Activated CD8-positive, alpha-beta memory T cell treated with anti-CD3 and anti-CD28 coated beads, Interleukin-2, amount 50 U/mL, for 24 hours (primary cell): Measurements from ENCODE around the gene SH3BP5.

ENCODE experiments used
- DNase-seq: peaks from one replicate; pipeline ENCODE4 v3.0.0-alpha.2; 2020; ENCODE audit errors: extremely low read depth

SH3BP5 gene

DNA sequence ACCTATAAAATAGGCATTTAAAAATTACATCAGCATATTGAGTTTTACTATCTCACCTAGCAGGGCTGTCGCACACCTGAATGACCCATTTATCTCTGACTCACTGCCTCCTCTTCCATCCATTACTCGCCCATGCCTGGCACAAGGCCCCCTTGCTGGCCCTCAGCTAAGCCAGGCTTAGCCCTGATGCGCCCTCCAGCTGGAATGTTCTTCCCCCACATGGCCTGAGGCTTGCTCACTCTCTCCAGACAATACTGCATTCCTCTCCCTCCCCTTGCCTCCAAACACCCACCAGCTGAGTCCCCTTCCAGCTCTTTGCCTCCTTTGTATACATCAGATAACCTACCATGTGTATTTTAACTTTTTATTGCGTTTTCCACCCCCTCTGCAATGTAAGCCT, 7.2 kb downstream of the SH3BP5 start:
- DNase-seq: no peak

DNA sequence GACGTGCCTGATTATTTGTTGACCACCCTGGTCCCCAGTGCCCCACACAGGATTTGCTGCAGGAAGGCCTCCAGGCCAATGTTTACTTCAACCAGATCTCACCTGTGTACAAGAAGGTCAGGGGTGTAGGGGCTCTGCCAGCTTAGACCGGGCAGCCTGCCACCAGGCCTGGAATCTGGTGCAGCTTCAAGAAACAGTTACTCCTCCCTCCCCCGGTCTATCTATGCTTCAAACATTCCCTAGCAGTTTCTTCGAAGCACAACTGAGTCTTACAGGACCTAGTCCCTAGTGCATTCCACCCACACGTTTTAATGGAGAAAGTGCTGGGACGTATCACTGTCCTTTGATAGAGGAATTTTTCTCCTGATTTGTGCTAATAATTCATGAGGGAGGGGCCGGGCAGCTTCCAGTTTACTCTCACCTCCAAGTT, 8.0 kb downstream of the SH3BP5 start:
- DNase-seq: no peak

DNA sequence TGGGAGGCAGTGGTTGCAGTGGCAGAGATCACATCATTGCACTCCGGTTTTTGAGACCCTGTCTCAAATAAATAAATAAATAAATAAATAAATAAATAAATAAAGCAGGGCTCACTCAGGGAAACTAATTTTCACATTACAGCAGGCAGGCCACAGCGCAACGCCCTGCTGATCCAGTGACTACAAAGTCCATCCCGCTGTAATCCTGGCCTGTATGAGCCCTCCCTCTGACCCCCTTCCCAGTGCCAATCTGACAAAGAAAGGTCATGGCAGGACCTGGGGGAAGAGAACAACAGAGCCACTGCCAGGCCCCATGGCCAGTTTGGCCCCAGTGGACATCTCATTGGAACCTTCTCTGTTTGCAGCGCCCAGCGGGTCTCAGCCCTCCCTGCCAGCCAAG, 9.3 kb downstream of the SH3BP5 start:
- DNase-seq: no peak

DNA sequence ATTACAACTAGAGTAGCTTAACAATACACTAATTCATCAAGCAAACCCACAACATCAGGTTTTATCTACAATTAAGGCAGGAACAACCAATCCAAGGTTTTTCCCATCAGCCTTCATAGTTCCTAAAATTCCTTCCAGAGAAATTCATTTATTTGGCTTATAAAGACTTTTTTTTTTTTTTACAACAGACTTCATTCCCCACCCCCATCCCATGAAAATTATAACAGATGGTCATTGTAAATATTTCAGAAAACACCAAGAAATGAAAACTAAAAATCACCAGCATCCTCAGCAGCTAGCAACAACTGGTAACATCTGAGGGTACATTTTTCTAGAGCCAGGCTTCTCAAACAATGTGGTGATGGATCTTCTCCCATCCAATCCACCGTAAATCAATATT, 11.0 kb downstream of the SH3BP5 start:
- DNase-seq: no peak

DNA sequence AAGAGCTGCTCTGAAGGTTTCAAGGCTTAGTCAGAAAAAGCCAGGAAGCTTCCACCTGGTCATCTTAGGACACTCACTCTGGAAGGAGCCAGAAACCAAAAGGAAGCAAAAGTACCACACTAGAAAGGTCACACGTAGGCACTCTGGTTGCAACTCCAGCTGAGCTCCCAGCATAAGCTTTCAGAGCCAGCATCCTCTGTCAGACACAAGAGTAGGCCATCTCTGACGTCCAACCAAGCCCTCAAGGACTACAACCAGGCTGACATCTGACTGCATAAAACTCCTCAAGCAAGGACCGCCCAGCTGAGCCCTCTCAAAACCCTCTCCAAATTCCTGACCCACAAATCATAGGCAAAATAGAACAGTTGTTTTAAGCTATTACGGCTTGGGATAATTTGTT, 12.8 kb downstream of the SH3BP5 start:
- no peak for DNase-seq

DNA sequence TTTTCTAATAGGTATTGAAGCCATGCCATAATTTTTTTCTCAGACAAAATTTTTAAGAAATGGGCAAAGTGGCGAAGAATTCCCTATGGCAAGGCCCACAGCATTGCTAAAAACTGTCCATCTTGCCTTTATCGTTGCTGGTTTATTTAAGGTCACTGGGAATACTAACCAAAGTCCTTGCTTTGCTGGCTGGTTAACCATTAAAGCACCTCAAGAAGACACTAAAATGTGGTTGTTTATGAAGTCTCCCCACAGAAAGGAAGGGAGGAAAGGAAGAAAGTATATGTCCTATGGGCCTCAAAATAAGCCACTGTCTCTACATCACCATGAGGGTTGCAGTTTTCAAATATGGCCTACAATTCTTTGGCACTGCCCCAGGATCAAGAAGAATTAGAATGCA, 13.2 kb downstream of the SH3BP5 start:
- DNase-seq: no peak

DNA sequence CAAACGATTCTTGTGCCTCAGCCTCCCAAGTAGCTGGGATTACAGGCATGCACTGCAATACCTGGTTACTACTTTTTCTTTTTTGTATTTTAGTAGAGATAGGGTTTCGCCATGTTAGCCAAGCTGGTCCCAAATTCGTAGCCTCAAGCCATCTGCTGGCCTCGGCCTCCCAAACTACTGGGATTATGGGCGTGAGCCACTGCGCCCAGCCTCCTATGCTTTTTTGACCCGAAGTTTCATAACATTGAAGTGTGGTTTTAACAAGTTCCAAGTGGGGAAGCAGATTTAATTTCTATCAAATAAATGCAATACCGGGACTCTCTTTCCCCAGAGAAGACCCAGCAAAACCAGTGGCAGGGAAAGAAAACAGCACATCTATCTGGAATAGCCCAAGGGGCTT, 13.7 kb downstream of the SH3BP5 start:
- no peak for DNase-seq

DNA sequence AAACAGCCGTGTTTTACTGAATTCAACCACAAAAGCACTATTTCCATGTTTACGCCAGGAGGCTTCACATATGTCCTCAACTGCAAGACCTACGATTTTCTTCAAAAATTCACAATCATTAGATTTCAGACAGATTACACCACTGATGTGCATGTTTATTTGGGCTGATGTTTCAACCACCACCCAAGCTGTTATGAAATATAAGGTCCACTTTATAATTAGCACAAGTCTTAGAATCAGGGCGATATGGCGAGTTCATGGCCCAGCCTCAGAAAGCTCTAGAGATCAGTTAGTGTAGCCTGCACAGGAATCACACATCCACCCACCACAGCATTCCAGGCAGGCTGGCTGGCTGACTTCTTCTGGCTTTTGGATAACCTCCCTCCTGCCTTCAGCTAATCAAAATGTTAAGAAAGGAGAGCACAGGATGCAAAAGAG, 15.4 kb downstream of the SH3BP5 start:
- no peak for DNase-seq

DNA sequence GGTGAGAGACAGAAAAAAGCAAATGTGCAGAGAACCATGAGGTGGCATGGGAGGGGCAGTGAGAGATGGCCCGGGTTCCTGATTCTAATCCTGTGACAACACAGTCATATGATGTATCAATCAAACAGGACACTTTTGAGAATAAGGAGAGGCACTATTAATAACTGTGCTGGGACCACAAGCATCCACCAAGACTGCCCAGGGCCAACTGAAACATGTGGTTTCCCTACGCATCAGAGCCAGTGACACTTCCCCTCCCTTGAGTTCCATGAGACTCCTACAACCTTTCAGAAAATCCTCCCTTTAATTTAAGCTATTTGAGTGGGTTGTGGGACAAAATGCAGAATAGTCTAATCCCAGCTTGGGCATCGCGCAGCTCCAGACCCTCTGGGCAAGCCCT, 17.4 kb downstream of the SH3BP5 start:
- DNase-seq: no peak

DNA sequence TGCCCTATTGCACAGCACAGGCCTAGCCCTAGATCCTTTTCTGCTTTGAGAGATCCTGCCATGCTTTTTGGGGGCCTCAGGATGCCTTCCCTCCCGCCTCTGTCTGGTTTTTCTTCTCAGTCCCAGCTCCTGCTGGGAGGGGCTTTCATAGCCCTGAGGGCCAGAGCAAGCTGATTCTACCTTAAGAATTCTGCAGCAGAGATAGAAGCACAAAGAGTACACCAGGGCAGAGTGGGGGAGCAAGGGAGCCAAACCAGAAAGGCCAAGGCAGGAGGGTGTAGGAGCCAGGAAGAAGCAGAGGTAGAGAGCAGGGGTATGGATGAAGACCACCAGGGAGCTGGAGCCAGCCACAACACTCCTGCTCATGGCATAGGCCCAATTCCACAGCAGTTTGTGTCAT, 18.1 kb downstream of the SH3BP5 start:
- no peak for DNase-seq

DNA sequence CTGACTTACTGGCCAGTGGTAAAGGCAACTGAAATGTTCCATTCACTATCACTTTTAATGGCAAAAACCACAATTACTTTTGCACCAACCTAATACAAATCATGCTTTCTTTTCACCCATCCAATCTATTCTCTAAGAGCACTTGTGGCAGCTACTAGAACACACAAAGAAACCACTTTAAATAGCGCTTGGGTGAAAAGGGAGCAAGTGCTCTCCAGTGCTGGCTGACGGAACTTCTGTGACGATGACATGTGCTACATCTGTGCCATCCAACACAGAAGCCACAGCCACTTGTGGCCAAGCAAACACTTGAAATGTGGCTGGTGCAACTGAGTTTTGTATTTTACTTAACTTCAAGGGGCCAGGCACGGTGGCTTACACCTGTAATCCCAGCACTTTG, 18.9 kb downstream of the SH3BP5 start:
- no peak for DNase-seq

DNA sequence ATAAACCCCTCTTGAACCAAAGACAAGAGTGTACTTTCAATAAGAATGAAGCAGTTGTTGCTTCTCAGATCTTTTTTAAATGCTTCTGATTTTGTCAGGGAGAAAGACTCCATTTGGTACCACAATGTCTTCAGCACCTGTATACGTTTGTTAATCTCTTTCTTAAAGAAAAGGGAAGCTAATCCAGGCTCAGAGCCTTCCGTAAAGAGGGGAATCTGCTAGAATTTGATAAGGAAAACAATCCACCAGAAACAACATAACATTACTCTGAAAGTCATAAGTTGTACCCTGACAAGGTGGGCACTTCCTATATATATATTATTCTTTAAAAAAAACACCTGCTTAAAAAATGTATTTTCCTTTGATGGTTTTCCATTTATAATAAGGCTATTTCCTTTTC, 19.8 kb downstream of the SH3BP5 start:
- DNase-seq: no peak

DNA sequence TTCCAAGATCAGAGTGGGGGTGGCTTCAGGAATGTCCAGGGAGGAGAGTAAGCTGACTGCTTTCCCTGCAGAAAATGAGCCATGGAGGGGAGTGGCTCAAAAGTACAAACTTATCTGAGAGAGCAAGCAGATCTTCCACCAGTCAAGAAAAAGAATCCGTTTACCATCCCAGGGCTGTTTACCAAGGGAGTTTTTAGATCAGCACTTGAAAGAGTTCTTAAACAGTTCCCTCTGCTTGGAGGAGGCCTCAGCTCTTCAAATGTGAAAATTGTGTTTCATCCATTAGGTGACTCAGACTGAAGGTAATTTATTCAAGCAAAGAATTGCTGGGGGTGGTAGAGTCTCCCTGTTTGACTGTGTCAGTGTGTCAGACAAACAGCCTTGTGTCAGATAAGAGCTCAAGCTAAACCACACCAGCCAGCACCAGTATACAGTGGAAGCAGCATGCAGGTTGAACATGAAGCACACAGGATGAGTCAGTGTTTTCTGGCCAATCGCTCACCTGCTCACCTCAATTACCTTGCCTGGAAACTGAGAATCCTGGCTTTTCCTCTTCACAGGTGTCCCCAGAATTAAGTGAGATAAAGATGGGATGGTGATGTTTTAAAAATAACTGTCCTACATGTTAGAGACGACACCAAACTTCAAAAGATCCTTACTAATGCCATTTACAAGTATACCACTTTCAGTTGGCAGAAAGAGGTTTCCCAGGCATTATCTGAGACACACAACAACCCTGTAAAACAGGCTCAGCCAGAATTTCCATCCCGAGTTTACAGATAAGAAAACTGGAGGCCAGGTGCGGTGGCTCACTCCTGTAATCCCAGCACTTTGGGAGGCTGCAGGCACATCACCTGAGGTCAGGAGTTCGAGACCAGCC, 21.7 kb downstream of the SH3BP5 start:
- DNase-seq: no peak

DNA sequence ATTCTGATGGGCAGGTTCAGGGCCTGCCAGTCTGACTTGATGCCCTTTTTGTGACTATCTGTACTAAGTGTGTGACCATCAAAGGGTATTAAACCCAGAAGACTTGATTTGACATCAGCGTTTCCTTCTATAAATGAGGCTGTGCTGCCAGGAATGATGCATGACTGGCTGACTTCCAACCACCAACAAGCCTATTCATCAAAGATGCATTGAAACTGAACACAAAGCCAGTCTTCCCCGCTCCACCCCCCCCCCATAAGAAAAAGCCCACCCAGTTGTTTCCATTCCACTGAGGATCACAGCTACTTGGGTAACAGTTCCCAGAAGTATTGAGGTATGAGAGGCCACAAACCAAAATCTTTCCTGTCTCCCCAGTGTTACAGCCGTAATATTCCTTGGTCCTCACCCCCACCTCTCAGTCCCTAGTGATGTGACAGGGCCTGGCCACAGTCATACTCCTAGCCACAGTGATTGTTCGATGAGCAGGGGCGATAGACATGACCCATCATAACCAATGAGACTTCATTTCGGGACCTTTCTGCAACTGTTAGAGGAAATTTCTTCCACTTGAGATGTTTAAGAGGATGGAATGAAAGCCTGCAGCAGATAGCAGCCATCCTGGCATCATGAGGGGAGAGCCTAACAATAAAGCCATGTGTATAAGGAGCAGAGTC, 22.6 kb downstream of the SH3BP5 start:
- DNase-seq: no peak

DNA sequence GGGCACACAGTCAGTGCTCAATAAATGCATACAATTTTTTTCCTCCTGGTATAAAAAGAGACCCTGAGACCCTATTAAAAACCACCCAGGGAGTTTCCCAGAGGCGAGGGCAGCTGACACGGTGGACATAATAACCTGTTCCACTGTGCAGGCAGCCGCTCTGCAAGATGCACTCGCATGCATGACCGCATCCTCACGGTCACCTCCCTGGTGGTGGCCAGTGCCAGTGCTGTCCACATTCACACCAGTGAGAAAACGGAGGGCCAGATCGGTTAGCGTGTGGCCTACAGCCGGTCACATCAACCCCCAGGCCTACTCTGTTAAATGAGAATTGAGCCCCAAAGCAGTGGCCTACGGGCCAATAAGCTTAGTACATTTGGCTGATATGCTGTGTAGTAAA, 24.8 kb downstream of the SH3BP5 start:
- no peak for DNase-seq

DNA sequence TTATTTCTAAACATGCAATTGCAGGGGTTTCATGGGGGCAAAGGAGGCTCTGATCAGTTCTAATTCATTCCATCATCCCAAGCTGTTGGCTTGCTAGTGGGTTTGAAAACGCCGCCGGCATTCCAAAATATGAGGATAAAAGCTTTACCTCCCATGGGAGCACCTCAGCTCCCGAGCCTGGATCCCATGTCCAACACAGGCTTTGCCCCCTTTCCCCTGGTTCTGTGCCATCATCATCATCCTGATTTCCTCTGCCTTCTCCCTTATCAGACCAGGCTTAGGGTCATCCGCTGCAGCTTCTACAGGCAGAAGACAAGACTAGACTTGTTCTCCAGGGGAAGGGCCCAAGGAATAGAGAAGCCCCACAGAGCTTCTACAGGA, 25.4 kb downstream of the SH3BP5 start:
- no peak for DNase-seq

DNA sequence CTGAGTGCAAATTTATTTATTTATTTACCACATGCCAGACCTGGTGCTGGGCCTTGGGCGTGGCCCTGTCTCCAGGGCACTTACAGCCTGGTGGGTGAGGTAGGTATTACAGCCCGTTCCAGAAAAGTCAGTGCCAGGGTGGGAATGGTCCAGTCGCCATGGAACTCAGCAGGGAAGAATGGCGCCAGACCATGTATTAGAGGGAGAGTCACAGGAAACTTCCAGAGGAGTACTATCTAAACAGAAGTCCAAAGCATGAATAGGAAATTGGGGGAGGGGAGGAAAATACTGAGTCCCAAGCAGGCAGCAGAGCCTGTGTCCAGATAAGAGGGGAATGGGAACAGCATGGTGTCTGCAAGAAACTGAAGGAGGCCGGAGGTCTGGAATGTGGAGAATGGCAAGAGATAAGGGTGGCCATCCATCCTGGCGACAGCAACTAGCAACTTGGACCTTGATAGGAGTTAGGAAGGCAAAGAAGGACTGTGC, 27.0 kb downstream of the SH3BP5 start:
- no peak for DNase-seq

DNA sequence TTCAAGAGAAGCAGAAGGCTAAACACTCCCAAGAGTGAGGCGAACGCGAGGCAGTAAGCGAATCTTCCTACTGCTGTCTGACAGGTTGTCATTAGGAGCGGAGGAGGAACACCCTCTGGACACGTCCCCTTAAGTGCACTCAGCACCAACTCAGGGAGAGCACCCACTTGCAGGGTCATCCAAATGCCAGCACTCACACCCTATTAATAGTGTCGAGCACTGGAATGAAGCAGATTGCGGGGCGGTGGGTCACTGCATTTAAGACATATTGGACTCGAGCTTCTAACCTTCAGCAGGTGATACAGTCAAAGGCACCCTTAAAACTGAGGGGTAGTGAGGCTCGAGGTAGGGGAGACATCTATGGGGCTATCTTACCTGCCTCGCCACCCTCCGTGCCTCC, 28.7 kb downstream of the SH3BP5 start:
- no peak for DNase-seq

DNA sequence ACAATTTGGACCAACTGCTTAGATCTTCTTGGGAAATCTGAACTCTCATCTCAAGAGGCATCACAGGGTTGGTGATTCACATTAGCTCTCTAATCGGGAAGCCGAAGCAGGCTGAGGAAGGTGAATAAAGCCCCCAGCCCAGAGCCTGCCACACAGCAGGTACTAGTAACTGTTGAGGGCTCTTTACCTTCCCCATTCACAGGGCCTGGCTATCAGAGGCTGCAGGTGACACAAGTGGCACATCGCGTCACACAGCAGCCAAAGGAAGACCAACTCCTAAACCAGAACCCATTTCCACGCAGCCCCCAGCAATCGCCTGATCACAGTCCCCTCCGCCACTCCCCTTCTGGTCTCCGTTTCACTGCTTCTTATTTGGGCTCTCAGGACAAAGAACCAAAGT, 29.2 kb downstream of the SH3BP5 start:
- DNase-seq: no peak

DNA sequence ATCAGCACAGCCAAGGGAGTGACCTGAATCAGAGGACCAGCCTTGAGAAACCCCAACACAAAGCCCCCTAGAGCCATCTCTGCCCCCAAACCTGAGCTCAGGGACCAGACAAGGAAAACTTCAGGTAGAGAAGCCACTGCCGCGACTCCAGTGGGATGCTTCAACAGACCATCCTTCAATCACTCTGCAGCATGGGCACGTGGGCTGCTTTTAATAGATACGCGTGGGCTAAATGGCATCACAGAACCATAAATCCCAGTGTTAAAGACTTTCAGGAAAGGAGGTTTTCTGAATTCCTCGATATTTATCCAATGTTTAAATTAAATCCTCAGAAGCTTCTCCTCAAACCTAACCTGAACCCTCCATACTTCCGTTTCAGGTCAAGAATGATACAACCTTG, 30.6 kb downstream of the SH3BP5 start:
- DNase-seq: no peak

DNA sequence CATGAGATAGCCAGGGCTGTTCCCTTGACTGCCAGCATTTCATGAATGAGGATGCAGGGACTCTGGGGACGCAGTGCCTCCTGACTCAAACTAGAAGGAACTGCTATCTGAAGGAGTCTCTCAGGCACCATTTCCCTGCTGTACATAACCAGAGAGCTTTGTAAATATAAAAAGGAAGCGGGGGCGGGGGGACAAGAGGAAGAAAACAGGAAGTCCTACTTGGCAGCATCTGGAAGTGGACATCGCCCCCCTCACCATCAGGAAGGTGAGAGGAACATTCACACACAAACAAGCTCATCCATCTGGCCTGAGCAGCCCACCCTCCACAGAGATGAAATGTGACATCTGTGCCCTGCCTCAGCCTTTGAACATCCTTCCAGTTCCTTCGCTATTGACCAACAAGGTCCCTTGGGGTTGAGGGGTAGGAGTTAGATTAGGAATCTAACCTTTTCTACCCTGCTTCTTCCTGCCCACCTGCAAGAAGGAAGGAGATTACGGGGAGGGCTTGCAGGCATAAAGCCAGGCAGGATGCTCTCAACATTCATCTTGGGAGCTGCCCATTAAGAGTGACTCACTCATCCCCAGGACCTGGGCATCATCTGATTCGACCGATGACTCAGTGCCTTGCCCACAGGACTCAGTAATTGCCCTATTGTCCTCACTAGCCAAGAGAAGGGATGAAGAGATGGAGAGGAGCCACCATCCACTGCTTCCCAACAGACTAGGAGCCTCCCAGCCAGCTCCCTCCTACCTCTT, 31.9 kb downstream of the SH3BP5 start:
- DNase-seq: no peak

DNA sequence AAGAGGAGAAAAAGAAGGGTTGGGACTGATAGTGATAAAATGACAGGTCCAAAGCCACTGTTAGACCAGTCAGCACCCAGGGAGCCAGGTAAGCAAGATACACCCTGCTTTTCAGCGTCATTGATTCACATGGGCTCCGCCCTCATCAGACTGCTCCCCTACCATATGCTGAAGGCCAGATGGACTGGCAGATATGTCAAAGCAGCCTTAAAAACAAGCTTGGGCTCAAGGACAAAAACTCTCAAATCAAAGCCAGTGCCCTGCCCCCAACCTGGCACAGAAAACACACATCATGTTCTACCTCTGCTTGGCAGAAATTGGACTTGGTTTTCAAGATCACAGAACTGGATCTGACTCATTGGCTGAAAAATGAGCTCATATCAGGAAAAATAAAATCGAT, 33.4 kb downstream of the SH3BP5 start:
- no peak for DNase-seq

DNA sequence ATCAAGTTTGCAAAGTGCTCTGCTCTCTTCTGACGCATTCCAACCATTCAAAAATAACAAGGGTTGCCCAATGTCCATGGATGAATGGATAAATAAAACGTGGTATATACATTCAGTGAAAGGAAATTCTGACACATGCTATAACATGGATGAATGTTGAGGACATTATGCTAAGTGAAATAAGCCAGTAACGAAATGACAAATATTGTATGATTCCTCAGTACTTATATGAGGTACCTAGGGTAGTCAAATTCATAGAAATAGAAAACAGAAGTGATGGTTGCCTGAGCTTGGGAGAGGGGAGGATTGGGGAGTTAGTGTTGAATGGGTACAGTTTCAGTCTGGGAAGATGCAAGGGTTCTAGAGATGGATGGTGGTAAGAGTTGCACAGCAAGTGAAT, 33.9 kb downstream of the SH3BP5 start:
- DNase-seq: no peak
